Superior temporal gyrus (tissue), 1 donor: ENCODE results near the gene ST6GALNAC6.

ENCODE experiments used
- DNase-seq: peaks from one replicate; pipeline ENCODE4 v3.0.0-alpha.2; 2016; ENCODE audit errors: extremely low spot score

The ST6GALNAC6 gene, protein sequence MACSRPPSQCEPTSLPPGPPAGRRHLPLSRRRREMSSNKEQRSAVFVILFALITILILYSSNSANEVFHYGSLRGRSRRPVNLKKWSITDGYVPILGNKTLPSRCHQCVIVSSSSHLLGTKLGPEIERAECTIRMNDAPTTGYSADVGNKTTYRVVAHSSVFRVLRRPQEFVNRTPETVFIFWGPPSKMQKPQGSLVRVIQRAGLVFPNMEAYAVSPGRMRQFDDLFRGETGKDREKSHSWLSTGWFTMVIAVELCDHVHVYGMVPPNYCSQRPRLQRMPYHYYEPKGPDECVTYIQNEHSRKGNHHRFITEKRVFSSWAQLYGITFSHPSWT

DNA sequence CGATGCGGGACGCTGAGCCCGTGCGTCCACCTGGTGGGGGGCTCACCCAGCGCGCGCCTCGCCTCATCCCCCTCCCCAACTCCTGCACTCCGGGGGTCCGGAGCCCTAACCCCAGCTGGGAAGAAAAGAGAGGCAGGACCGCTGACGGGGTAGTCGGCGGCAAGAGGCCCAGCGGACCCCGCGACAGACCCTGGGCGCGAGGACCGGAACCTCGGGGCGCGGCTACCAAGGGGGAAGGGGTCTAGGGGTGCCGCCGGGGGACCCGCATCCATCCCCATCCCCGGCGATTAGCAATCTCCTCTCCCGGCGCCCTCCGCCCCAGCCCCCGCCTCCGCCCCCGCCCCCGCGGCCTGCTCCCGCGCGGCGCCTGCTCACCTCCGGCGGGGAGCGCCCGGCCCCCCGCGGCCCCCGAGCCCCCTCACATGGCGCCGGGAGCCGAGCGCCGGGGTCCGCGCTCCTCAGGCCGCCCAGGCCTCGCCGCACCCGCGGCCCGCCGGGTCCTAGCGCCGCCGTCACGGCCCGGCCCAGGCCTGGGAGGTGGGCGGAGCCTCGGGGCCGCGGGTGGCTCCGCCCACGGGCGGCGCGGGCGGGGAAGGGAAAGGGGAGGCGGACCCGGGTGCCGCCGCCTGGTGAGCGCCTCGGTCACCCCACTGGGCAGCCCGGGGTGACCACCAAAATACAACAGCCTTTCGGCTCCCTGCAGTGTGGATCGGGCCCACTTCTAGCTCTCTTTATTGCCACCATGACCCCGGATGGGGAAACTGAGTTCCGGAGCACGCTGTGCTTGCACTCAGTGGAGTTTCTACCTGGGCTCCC lies at the start of gene ST6GALNAC6:
Gene ST6GALNAC6, minus strand, starts transcription at position 476 of the 816 bp plus-strand sequence. CDS start 1,622 bp downstream, outside the sequence.
- DNase-seq: peak; percentile 74

DNA sequence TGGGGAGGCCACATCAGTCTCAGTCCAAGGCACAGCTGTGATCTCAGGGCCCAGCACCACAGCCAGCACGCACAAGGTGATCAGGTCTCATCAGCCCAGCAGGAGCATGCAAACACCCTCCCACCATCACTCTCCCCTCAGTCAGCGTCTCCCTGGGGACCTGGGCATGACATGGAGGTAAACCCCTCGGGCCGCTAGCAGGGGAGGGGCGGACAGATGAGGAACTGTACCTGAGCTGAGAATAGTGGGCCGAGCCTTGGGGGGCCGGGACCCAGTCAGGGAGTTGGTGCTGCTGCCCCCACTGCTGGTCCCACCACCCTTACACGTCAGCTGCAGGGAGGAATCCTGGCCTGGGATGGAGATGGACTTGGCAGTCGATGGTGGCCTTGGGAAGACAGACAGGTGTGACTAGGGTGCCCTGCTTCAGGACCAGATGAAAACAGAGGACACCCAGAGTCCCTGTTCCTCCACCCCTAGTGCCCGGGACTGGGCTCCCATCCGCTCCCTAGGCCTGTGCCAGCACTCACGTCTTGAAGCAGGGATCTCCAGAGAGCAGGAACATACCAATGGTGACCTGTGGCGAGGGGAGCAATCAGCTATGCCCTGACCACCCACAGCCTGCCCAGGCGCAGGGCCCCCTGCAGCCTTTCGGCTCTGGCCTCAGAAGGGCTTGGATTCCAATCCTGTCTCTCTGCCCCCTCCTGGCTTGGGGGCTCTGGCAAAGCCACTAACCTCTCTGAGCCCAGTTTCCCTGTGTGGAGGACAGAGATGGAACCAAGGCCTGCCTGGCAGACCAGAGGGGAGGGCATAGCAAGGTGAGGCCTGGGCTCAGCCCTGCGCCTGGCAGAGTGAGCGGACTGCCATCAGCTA lies 48.7 kb upstream of the ST6GALNAC6 start:
- DNase-seq: no peak

DNA sequence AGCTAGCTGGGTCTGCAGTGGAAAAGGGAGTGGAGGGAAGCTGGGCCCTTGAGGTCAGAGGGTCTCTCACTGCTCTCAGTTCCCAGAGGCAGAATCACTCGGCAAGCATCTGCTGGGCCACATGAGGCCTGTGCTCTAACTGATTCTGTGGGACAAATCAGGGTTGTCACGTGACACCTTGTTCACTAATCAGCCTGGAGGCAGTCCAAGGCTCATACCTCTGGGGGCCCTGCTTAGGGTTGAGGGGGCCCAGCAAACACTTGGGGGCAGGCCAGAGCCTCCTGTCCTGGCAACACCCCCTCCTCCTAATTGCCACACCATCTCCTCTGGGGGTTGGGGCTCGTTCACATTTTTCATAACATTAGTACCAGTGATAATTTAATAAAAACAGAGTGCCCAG lies 47.3 kb upstream of the ST6GALNAC6 start:
- no peak for DNase-seq

DNA sequence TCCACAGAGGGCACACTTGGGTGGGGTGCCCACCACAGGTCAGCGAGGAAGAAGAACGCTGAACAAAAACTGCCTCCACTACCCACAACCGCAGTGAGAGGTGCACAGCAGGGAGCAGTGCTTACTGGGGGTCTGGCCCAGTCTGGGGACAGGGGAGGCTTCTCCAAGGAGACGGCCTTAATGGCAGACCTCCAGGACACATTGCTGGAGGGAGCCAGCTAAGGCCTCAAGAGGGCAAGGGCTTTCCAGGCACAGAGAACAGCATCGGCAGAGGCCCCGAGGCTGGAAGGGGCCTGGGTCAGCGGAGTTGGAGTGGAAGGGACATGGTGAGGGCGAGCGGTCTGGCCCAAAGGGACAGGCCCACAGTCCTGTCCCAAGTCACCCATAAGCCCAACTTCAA lies 46.5 kb upstream of the ST6GALNAC6 start:
- DNase-seq: no peak

DNA sequence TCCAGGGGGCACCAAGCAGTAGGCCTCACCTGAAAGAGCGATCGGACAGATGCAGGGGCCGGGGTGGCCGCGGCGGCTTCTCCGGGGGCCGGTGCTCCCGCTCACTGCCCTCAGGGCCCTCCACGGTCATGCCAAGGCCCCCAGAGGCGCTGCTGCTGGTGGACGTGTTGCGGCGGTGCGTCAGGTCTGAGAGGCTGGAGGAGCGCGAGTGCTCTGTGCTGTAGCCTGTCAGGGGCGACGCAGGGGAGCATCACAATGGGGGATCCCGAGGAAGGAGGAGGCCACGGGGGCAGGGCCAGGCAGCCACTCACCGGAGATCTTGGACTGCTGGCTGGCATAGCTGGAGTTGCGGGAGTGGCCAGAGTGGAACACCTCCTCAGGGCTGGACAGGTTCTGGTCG lies 45.9 kb upstream of the ST6GALNAC6 start:
- no peak for DNase-seq

DNA sequence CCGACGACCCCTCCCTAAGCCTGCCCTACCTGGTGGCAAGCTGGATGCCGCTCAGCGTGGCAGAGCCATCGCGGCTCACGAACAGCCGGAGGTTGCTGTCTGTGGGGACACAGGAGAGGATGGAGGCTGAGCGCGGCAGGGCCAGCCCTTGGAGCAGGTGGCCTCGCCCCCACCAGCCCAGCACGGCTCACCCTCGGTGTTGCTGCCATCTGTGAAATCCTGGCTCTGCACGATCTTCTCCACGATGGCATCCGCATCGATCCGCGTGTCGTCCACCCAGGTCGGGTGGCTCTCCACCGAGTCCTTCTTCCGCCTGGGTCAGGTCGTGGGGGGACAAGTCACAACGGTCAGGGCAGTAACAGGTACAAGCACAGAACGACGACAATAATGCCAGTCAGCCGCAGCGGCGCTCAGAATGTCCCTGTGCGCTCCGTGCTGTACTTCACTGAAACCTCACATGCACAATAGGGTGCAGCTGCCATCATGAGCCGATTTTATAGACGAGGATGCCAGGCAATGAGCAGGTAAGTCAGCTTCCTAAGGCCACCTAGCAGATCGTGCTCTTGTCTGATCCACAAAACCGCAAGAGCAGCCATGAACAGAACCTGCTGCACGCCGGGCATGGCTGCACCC lies 45.3 kb upstream of the ST6GALNAC6 start:
- no peak for DNase-seq

DNA sequence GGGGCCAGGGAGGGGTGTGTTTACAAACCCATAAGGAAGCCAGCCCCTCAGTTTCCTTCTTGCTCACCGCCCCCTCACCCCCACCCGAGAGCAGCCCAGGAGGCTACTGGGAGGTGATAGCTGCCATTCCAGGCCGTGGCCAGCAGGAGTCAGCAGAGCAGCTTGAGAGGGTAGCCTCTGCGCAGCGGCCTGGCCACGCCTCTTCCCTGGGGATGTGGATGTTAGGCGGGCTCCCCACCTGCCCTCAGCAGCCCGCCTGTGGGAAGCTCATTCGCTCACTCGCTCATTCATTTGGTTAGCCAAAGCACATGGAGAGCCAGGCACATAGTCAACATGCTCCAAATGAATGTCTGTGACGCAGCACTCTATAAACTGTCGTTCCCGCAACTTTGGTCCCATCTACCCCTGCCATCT lies 44.3 kb upstream of the ST6GALNAC6 start:
- peak; percentile 94 for DNase-seq

DNA sequence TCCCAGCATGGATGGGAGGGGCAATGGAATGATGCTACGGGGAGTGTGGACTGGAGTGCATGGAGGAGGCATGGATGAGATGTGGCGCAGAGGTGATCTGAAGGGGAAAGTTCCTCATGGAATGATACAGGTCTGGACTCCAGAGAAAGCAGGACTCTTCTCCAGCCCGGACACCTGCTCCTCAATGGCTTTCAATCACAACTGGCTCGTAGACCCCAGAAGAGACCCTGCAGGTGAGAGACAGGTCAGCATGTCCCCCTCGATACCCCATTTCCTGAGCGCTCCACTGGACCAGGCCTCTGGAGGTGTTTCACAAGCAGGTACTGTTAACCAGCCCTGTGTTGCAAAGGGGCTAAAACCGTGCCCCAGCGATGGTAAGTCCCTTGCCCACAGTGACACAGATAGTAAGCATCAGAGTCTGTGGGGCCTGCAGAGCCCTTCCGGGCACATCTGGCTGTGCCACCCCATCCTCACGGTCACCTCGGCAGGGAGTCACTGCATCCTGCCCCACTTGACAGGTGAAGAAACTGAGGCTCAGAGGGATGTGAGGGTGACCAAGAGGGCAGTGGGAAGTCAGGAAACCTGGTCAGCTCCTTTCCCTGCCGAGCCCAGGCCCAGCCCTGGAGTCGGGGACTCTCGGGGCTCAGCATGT lies 43.7 kb upstream of the ST6GALNAC6 start:
- no peak for DNase-seq

DNA sequence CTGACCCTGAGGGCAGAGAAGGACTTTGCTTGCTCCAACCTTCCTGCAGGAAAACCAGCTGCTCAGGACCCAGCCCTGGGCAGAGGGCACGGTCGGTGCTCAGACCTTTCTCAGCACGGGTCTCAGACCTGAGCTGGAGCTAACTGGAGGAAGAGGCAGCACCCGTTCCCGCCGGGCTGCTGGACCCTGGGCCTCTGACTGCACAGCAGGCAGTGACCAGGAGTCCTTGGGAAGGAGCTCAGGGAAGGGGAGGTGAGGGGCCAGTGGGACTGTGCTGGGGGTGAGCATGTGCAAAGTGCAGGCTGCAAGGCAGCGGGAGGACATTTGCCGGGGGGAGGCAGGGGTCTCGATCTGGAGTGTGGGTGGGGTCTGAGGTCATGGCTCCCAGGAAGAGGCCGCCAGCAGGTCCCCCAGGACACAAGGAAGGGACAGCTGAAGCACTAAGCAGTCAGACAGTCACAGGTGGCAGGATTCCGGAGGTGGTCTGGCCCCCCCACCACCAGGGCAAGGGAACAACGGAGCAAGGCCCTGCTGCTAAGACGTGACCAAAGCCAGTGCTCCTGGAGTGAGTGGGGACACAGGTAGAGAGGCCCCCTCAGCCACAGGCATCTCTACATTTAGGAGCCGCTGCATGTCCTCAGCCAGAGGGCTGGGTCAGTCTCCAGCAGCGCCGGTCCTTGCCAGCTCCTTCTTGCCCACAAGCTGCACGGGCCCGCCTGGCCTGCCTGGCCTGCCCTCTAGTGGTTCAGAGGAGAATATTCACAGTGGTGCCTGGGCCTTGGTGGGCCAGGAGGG lies 43.0 kb upstream of the ST6GALNAC6 start:
- no peak for DNase-seq

DNA sequence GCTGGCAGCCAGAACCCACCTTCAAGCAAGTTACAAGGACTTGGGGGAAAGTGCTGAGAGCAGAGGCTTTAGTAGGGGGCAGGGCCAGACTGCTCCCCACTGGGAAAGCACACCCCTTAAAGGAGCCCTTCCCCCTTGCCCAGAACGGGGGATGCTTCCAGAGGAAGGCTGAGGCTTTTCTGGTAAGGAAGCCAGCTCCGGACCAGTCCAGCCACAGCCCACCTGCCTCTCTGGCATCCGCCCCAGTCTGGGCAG lies 42.5 kb upstream of the ST6GALNAC6 start:
- no peak for DNase-seq

DNA sequence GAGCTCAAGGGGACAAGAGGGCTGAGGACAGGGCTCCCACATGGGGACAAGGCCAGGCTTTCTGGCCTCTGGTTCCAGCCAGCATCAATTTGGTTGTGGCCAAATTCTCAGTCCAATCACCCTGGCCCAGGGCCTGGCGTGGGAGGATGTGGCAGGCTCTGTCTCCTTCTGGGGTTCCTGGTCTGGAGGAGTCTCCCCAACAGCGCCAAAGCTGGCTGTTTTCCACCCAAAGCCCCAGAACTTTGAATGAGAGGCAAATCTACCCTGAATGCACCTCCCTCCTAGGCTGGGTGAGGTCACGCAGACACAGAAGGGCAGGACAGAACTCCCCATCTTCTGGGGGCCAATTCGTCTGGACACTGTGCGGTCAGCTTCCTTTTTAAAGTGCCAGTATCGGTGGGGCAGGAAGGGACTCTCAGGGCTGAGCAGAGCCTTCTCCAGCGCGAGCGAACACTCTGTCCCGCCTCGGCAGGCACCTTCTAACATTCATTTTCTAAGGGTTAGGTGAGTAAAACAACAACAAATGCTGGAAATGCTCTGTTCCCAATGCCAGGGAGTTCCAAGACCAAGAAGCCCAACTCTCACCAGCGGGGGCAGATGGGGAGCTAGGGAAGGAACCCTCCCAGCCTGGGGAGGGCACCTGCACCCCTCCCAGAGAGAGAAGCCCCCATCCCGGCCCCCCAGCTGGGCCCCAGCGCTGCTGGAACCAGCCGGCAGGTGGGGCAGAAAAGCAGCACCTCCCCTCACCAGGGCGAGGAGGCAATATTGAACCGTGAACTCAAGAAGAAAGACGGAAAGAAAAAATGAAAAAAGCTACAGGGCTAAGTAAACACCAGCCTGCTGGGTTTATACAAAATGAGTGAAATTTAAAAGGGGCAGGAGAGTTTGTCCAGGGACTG lies 41.9 kb upstream of the ST6GALNAC6 start:
- DNase-seq: no peak

DNA sequence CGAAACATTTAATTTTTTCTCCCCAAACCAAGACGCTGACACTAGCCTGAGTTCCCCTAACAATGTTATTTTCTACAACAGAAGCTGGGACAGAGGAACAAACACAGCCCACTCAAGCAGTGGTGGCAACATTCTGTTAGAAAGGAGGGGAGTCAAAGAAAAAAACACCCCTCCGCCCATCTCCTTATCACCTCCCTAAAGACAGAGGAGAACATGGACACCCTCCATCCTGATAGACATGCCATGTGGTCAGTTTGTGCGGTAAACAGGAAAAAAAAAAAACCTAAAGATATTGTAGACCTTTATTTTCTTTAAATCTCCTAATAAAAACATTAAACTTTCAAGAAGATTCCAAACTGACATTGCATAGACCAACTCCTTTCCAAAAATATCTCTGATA lies 41.2 kb upstream of the ST6GALNAC6 start:
- DNase-seq: no peak

DNA sequence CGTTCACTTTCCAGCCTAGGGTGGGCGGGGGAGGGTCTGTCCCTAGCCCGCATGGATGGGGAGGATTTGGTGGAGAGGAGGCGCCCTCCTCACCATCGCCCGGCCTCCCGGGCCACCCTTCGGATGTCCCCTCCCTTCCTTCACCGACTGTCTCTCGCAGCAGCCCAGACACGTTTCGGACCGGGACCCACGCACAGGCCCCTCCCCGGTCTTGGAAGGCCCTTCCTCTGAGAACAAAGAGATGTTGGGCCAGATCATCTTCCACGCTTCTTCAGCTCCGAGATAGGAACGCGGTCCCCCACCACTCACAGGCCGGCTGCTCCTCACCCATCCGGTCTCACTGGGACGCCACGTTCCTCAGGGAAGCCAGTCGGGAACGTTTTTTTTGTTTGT lies 38.9 kb upstream of the ST6GALNAC6 start:
- DNase-seq: no peak

DNA sequence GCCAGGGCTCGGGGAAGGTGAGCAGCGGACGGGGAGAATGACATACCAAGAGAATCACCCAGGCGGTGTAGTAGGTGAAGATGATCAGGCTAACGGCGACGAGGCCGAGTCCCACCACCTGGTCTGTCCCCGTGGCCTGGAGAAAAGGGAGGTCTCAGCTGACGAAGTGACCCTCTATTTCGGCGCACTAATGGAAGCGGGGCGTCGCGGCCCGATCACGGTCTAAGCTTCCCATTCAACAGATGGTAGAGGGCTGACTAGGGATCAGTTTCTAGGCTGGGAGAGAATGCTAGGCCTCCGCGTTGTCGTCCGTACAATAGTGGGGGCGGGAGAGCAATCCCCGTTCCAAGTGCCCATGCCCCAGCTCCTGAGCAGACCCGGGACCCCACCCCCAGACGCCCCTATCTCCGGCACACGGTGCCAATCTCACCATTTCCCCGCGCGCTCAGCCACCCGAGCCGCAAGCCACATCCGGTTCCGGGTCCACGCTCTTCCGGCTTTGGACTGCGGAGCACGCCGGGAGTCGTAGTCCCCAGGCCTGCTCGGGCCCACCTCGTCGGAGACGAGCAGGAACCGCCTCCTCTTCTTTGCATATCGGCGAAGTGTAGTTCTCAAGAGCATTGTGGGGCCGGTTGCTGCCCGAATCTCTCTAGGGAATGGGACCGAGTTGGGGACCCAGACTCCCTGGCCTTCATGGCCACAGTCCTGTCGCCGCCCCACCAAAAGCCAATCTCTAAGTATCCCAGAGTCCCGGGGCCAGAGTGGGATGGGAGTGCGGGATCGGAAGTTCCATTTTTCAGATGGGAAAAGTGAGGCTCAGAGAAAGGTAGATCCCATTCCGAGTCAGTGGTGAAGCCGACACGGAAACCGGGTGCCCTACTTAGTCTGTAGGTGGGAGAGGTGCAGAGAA lies 38.2 kb upstream of the ST6GALNAC6 start, which contains the start of gene DPM2:
Gene DPM2, minus strand, starts transcription at position 467 of the 910 bp plus-strand sequence. Its CDS starts 34 bp downstream, at position 433.
- DNase-seq: peak; percentile 90

DNA sequence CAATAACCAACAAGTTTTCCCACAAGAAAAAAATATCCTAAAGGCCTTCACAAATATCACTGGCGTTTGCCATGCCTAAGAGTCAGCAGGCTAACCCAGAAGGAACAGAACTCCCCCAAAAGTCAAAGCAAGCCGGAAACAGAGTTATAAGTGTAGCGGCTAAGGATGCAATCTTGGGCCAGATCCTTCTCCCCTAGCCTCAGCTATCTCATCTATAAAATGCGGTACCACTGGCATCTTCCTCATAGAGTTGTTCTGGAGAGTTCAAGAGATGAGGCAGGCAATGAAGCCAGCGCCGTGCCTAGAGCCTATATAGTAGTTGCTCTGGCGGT lies 37.6 kb upstream of the ST6GALNAC6 start:
- DNase-seq: no peak

DNA sequence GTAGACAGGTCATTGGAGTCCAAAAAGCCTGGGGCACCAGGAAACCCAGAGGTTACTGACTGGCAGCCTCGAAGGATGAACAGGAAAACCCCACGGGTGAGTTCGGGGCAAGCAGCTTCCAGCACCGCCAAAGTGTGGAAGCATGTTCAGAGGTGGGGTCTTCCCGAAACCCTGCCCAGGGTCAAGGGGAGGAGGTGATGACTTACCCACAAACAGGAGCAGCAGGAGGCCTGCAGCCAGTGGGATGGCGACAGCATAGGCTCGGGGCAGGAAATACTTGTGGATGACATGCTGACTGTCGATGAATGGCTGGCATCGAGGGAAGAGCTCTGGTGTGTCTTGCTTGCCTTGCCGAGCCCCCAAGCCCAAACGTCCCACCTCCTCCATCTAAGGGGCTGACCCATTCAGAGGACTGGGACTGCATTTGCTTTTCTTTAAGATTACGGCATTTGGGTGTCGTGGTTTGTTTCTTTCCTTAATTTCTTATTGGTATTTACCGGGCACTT lies 37.0 kb upstream of the ST6GALNAC6 start:
- no peak for DNase-seq

DNA sequence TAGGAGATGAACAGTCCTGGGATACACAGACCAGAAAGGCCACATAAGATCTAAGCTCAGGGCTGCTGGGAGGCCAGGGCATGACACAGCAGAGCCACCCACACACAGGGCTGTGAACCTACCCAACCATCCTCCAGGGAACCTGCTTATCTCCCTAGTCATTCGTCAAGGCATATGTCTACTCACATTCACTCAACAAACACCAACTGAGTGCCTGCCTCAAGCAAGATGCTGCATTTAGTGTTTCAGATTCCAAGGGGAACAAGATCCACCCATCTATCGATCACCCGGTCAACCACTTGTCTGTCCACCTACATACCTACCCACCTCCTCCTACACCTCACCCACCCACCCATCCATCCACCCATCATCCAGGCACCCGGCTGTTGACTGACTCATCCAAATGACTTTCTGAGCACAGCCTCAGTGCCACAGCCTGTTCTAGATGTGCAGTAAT lies 36.4 kb upstream of the ST6GALNAC6 start:
- DNase-seq: no peak

DNA sequence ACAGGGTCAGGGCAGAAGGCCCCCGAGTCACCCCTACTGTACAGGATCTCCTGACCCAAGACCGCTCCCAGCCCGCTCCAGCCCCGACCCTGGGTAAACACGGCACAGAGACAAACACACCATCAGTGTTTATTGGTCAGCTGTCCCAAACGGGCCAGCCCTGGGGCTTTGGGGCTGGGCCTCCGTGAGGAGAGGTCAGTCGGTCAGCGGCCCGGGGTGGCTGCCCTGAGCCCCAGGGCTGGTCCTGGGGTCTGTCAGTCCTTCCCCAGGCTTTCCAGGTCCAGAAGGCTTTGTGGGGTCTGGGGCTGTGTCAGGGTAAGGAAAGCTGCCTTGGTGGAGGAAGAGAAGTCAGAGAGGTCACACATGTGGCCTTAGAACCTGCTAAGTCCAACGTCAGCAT lies 35.6 kb upstream of the ST6GALNAC6 start:
- DNase-seq: no peak
